ENCODE results near the gene ZFHX3. TPM values are rescaled to one million over a fixed set of nuclear protein-coding genes. Genes with fewer than 3 reads are reported as not detected.

Gene ZFHX3
- total and polyA plus RNA-seq, 10 donors: 0.47 to 18.5 (median 11.1) TPM

GRCh38 chr16:72783716-72784318, 264.1 kb downstream of the ZFHX3 start:
- peaks cover 0 to 8% (median 0%) of the 10 kb centered on the region in 7 donors for H3K27me3 ChIP-seq (replicated peaks in 1 of 7)
- H3K27ac ChIP-seq: no peak overlapping the region
- H3K4me1 ChIP-seq: peaks cover 0 to 43% (median 21%) of the 10 kb centered on the region in 6 donors
- WGBS, 5 donors: 82 to 92% (median 85%) methylated on average over 4 of the region's 4 CpGs
- H3K9me3 ChIP-seq: no peaks in the 10 kb centered on the region
- no peak for DNase-seq
- no peaks in the 10 kb centered on the region for H3K36me3 ChIP-seq
- H3K4me3 ChIP-seq: no peak overlapping the region
- TF ChIP-seq POLR2AphosphoS5 (IDR thresholded peaks at IDR 0.05) (no peak), POLR2A (IDR thresholded peaks at IDR 0.05) (no peak)
- TF ChIP-seq, protein P1, sequence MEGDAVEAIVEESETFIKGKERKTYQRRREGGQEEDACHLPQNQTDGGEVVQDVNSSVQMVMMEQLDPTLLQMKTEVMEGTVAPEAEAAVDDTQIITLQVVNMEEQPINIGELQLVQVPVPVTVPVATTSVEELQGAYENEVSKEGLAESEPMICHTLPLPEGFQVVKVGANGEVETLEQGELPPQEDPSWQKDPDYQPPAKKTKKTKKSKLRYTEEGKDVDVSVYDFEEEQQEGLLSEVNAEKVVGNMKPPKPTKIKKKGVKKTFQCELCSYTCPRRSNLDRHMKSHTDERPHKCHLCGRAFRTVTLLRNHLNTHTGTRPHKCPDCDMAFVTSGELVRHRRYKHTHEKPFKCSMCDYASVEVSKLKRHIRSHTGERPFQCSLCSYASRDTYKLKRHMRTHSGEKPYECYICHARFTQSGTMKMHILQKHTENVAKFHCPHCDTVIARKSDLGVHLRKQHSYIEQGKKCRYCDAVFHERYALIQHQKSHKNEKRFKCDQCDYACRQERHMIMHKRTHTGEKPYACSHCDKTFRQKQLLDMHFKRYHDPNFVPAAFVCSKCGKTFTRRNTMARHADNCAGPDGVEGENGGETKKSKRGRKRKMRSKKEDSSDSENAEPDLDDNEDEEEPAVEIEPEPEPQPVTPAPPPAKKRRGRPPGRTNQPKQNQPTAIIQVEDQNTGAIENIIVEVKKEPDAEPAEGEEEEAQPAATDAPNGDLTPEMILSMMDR (IDR thresholded peaks at IDR 0.05 in 8 of 11, conservative IDR thresholded peaks at IDR 0.05 in 3 of 11): no peak
- intact Hi-C loops (cut with DNase I; ENCODE audit: low total_unique reads): no loop called here

DNA sequence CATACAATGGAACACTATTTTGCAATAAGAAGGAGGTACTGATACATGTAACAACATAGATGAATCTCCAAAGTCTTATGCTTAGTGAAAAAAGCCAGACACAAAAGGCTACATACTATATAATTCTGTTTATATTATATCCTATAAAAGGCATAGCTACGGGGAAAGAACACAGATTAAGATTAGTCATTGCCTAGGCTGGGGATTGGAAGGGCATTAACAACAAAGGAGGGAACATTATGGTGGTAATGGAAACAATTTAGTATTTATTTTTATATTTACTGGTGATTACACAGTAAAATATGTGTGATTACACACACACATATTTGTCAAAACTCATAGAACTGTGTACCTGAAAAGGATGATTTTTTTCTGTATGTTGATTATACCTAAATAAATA, 278.1 kb downstream of the ZFHX3 start:
- DNase-seq: no peak
- H3K4me3 ChIP-seq: no peak overlapping the region
- H3K36me3 ChIP-seq: no peaks in the 10 kb centered on the region
- intact Hi-C loops (cut with DNase I; ENCODE audit: low total_unique reads): no loop called here
- TF ChIP-seq, protein P1 (IDR thresholded peaks at IDR 0.05 in 8 of 11, conservative IDR thresholded peaks at IDR 0.05 in 3 of 11): no peak
- TF ChIP-seq POLR2A (IDR thresholded peaks at IDR 0.05) (no peak), POLR2AphosphoS5 (IDR thresholded peaks at IDR 0.05) (no peak)
- H3K4me1 ChIP-seq: no peaks in the 10 kb centered on the region
- H3K27me3 ChIP-seq (replicated peaks in 1 of 7): no peaks in the 10 kb centered on the region
- WGBS, 5 donors: 81 to 98% (median 93%) methylated on average over 1 of the region's 1 CpG
- H3K9me3 ChIP-seq: peaks cover 0 to 20% (median 12%) of the 10 kb centered on the region in 8 donors
- H3K27ac ChIP-seq: no peak overlapping the region

DNA sequence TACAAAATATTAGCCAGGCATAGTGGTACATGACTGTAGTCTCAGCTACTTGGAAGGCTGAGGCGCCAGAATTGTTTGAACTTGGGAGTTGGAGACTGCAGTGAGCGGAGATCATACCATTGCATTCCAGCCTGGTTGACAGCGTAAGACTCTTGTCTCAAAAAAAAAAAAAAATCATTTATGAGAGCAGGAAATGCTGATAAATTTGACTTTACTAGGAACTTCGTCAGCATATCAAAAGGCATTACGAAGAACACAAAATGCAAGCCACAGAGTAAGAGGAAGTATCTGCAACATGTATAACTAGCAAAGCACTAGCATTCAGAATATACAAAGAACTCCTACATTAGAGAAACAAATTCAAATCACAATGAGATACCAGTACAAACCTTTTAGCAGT, 279.3 kb downstream of the ZFHX3 start:
- intact Hi-C loops (cut with DNase I; ENCODE audit: low total_unique reads): no loop called here
- no peaks in the 10 kb centered on the region for H3K4me1 ChIP-seq
- H3K9me3 ChIP-seq: peaks cover 0 to 20% (median 12%) of the 10 kb centered on the region in 8 donors
- DNase-seq: no peak
- H3K36me3 ChIP-seq: no peaks in the 10 kb centered on the region
- WGBS, 5 donors: 54 to 59% (median 56%) methylated on average over 5 of the region's 5 CpGs
- TF ChIP-seq, protein P1 (IDR thresholded peaks at IDR 0.05 in 8 of 11, conservative IDR thresholded peaks at IDR 0.05 in 3 of 11): no peak
- TF ChIP-seq POLR2A (IDR thresholded peaks at IDR 0.05): no peak
- TF ChIP-seq POLR2AphosphoS5 (IDR thresholded peaks at IDR 0.05): no peak
- H3K4me3 ChIP-seq: no peak overlapping the region
- no peaks in the 10 kb centered on the region for H3K27me3 ChIP-seq (replicated peaks in 1 of 7)
- no peak overlapping the region for H3K27ac ChIP-seq

DNA sequence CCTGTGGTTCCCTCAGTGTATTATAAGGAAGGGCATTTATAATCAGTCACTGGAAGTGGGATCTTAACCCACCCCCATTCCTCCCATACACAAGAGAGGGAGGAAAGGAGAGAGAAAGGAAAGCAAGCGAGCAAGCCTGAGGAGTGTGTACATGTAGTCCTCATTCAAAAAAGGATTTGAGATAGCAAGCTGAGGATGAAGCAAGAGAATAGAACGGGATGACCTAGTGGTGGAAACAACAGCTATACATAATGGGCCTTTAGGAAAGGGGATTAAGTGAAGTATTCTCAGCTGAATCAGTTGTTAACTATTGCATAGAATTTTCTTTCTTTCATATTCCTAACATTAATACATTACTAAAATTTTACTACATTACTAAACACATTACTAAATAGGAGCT, 281.4 kb downstream of the ZFHX3 start:
- Histone ChIP-seq H3K4me1 (no peaks in the 10 kb centered on the region), H3K27me3 (replicated peaks in 1 of 7) (no peaks in the 10 kb centered on the region), H3K4me3 (no peak overlapping the region), H3K9me3 (peaks cover 0 to 13% (median 8%) of the 10 kb centered on the region in 8 donors), H3K36me3 (no peaks in the 10 kb centered on the region), H3K27ac (no peak overlapping the region)
- DNase-seq: no peak
- 85 to 94% (median 90%) methylated on average over 2 of the region's 2 CpGs for WGBS, 5 donors
- TF ChIP-seq POLR2AphosphoS5 (IDR thresholded peaks at IDR 0.05) (no peak), POLR2A (IDR thresholded peaks at IDR 0.05) (no peak)
- TF ChIP-seq, protein P1 (IDR thresholded peaks at IDR 0.05 in 8 of 11, conservative IDR thresholded peaks at IDR 0.05 in 3 of 11): no peak
- intact Hi-C loops (cut with DNase I; ENCODE audit: low total_unique reads): no loop called here
